ENCODE results near the gene NT5DC1. TPM values are rescaled to one million over a fixed set of nuclear protein-coding genes. Genes with fewer than 3 reads are reported as not detected.

Gene NT5DC1
- total RNA-seq, 1 experiment from 2014 or later, result 63.7 TPM

GRCh38 chr6:116175344-116175743, 74.7 kb downstream of the NT5DC1 start (continued):
- TF ChIP-seq POLR2AphosphoS5 (IDR thresholded peaks at IDR 0.05; ENCODE audit: low read depth, low read length) (no peak), CEBPB (IDR thresholded peaks at IDR 0.05; ENCODE audit: low read depth) (no peak)

GRCh38 chr6:116176596-116176995, 75.9 kb downstream of the NT5DC1 start:
- Histone ChIP-seq H3K9me2 (ENCODE audit: insufficient read depth) (no peaks in the 10 kb centered on the region), H3K9ac (ENCODE audit: low read length) (no peak overlapping the region), H3K79me2 (ENCODE audit: insufficient read depth, low read length) (no peaks in the 10 kb centered on the region), H3K4me3 (replicated peaks in 1 of 2; ENCODE audit: low read depth in 1 of 2, low read length in 2 of 2) (no peak overlapping the region), H3K27ac (ENCODE audit: low read depth, low read length) (no peak overlapping the region), H3K27me3 (ENCODE audit: insufficient read depth, low read length) (no peaks in the 10 kb centered on the region), H3K36me3 (ENCODE audit: control insufficient read depth in 1 of 2, insufficient read depth in 2 of 2, low read length in 2 of 2) (no peaks in the 10 kb centered on the region), H3K4me2 (ENCODE audit: low read length) (no peak overlapping the region), H3K9me3 (ENCODE audit: control insufficient read depth in 1 of 2, insufficient read depth in 1 of 2, low read depth in 1 of 2, low read length in 2 of 2) (0 out of 4 replicates have a peak, but pooled peaks cover 0 to 3% of the 10 kb centered on the region in 2 experiments), H2AFZ (ENCODE audit: low read depth, low read length, poor library complexity, severe bottlenecking) (no peak overlapping the region), H4K20me1 (ENCODE audit: insufficient read depth) (no peaks in the 10 kb centered on the region), H3K4me1 (ENCODE audit: control insufficient read depth in 1 of 2, insufficient read depth in 2 of 2, low read length in 2 of 2) (no peaks in the 10 kb centered on the region)
- ChIA-PET POLR2A (no interaction called here), CTCF (no interaction called here), RAD21 (ENCODE audit: low non-redundant PET in 1 of 2, low total read pairs in 2 of 2, uncharacterized antibody in 2 of 2, unreplicated experiment in 2 of 2) (no interaction called here)
- no TSS peak for BruUV-seq (replicated peaks)
- DNase-seq (ENCODE audit: low read depth, low spot score) (no peak), ATAC-seq (no peak)
- intact Hi-C loops (cut with micrococcal nuclease), result no loop called here
- no peak for TF ChIP-seq EGR1 (IDR thresholded peaks at IDR 0.05; ENCODE audit: low read depth)
- no peak for TF ChIP-seq ZFX (IDR thresholded peaks at IDR 0.05)
- no peak for TF ChIP-seq MAX (IDR thresholded peaks at IDR 0.05)
- TF ChIP-seq JUND (IDR thresholded peaks at IDR 0.05), result no peak
- TF ChIP-seq, protein P1, sequence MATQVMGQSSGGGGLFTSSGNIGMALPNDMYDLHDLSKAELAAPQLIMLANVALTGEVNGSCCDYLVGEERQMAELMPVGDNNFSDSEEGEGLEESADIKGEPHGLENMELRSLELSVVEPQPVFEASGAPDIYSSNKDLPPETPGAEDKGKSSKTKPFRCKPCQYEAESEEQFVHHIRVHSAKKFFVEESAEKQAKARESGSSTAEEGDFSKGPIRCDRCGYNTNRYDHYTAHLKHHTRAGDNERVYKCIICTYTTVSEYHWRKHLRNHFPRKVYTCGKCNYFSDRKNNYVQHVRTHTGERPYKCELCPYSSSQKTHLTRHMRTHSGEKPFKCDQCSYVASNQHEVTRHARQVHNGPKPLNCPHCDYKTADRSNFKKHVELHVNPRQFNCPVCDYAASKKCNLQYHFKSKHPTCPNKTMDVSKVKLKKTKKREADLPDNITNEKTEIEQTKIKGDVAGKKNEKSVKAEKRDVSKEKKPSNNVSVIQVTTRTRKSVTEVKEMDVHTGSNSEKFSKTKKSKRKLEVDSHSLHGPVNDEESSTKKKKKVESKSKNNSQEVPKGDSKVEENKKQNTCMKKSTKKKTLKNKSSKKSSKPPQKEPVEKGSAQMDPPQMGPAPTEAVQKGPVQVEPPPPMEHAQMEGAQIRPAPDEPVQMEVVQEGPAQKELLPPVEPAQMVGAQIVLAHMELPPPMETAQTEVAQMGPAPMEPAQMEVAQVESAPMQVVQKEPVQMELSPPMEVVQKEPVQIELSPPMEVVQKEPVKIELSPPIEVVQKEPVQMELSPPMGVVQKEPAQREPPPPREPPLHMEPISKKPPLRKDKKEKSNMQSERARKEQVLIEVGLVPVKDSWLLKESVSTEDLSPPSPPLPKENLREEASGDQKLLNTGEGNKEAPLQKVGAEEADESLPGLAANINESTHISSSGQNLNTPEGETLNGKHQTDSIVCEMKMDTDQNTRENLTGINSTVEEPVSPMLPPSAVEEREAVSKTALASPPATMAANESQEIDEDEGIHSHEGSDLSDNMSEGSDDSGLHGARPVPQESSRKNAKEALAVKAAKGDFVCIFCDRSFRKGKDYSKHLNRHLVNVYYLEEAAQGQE (IDR thresholded peaks at IDR 0.05; ENCODE audit: low read depth), result no peak
- no peak for TF ChIP-seq SRF (IDR thresholded peaks at IDR 0.05; ENCODE audit: low read depth)
- no peak for TF ChIP-seq ELF1 (IDR thresholded peaks at IDR 0.05; ENCODE audit: borderline replicate concordance, low read depth)
- no peak for TF ChIP-seq RAD21 (IDR thresholded peaks at IDR 0.05; ENCODE audit: low read depth)
- no peak for TF ChIP-seq POLR2AphosphoS5 (IDR thresholded peaks at IDR 0.05; ENCODE audit: low read depth, low read length)
- TF ChIP-seq ZBTB33 (IDR thresholded peaks at IDR 0.05; ENCODE audit: extremely low read depth, insufficient replicate concordance, low read length), result no peak
- TF ChIP-seq SP1 (IDR thresholded peaks at IDR 0.05; ENCODE audit: low read depth), result no peak
- TF ChIP-seq CBX3 (IDR thresholded peaks at IDR 0.05; ENCODE audit: low read depth), result no peak
